ENCODE measurements around the gene IL12B. TPM values are rescaled to one million over a fixed set of nuclear protein-coding genes. Genes with fewer than 3 reads are reported as not detected.

IL12B gene
- total and polyA plus RNA-seq, 5 donors: not detected

DNA sequence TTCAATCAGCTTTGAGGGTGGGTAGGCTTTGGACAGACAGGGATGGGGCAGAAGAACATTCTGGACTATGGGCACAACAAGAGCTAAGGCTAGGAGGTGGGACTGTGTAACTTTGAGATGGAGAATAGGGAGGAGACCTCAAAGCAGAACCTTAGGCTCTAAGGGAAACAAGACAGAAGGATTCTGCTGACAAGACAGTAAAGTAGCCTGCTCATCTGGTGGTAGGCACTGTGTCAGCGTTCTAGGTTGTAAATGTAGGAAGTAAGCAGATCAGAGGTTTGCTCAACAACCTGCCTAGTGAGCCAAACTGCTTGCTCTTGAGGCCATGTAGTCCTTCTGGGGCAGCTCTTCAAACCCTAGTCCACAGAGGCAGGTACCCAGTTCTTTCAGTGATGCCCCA is 15.0 kb upstream of the IL12B start:
- DNase-seq (no peak), ATAC-seq (peak; percentile 35 to 60)
- H3K9me3 ChIP-seq (ENCODE audit: control insufficient read depth, low read length): peaks cover 3% of the 10 kb centered on the region
- H3K27me3 ChIP-seq (ENCODE audit: control insufficient read depth, insufficient read depth): no peaks in the 10 kb centered on the region
- no peak overlapping the region for H3K27ac ChIP-seq (ENCODE audit: low read length)
- H3K4me1 ChIP-seq (ENCODE audit: control insufficient read depth, insufficient read depth, low read length): peaks cover 3% of the 10 kb centered on the region
- intact Hi-C loops (cut with DNase I): no loop called here
- 0% methylated on average over 1 of the region's 1 CpG for whole genome bisulfite sequencing
- no peak overlapping the region for H3K4me3 ChIP-seq (ENCODE audit: low read length)

DNA sequence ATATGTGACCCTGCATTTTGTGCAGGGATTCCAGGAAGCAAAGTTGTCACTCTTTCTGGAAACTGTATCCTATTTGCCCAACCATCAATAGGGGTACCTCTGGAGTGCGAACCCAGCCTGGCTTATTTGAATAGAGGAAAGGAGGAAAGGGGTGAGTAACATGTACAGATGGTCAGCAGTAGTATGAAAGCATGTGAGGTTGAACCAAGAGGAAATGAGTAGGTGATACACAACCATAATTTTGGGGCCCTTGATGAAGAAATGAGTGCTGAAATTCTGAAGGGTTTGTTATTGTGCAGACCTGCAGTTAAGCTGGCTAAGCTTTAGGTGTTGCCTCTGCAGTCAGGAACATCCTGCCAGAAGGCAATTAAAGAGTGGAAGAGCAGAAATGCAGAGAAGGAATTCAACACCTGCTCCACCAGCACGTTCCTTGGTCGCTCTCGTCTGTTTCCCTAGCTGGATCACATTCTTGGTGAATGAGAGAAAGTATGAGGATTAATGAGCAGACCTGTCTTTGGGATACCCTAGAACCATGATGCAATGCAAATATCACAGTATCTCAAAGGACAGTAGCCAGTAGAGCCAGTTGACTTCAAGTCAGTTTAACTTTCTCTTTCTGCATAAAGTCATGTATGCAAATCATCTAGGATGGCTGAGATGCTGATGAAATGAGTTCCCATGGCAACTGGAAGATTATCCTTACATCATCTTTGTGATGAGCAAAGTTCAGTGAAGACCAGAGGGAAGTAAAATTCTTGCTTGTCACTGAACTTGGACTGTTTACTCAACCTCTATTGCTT is 13.2 kb upstream of the IL12B start:
- Histone ChIP-seq H3K27ac (ENCODE audit: low read length) (no peak overlapping the region), H3K4me3 (ENCODE audit: low read length) (no peak overlapping the region), H3K4me1 (ENCODE audit: control insufficient read depth, insufficient read depth, low read length) (peaks cover 3% of the 10 kb centered on the region), H3K27me3 (ENCODE audit: control insufficient read depth, insufficient read depth) (no peaks in the 10 kb centered on the region), H3K9me3 (ENCODE audit: control insufficient read depth, low read length) (peaks cover 3% of the 10 kb centered on the region)
- intact Hi-C loops (cut with DNase I): no loop called here
- 72% methylated on average over 4 of the region's 4 CpGs for WGBS
- DNase-seq (no peak), ATAC-seq (no peak)

DNA sequence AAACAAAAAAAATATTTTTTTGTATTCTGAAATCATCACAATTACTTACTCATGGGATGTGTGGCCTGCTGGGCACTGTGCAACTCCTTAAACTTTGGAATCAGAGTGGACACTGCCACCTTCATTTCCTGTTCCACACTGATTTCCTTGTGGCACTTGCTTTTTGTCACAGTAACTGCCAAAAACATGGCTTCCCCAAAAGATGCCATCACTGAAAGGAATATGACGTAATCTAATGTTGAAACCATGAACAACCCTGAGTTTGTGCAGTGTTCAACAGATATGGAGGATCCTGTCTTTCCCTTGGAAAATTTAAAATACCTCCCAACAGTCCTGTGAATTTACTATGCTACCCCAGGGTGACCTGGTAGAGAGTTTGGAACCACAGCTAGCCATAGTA is 12.6 kb upstream of the IL12B start:
- ATAC-seq: no peak
- peaks cover 4% of the 10 kb centered on the region for H3K4me1 ChIP-seq (ENCODE audit: control insufficient read depth, insufficient read depth, low read length)
- WGBS: 91% methylated on average over 1 of the region's 1 CpG
- no peak for DNase-seq
- no peak overlapping the region for H3K4me3 ChIP-seq (ENCODE audit: low read length)
- intact Hi-C loops (cut with DNase I): no loop called here
- H3K9me3 ChIP-seq (ENCODE audit: control insufficient read depth, low read length): peaks cover 3% of the 10 kb centered on the region
- no peaks in the 10 kb centered on the region for H3K27me3 ChIP-seq (ENCODE audit: control insufficient read depth, insufficient read depth)
- H3K27ac ChIP-seq (ENCODE audit: low read length): no peak overlapping the region

DNA sequence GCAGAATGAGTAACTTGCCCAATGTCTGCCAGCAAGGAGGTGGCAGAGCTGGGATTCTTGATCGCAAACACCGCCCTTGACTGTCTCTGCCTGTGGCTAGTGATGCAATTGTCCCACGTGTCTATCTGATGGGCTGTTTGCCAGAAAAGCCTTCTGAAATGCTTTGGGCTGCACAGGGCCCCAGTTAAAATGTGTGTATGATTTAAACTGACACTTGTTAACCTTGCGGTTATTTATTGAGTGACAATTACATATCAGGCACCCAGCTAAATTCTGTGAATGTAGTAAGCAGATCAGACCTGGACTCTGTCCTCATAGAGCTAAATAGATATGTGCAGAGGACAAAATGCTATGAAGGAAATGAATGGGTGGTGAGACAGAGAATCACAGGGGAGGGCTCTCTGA is 11.6 kb upstream of the IL12B start:
- intact Hi-C loops (cut with DNase I): no loop called here
- Histone ChIP-seq H3K27ac (ENCODE audit: low read length) (peak overlapping the region; percentile 53), H3K4me3 (ENCODE audit: low read length) (no peak overlapping the region), H3K4me1 (ENCODE audit: control insufficient read depth, insufficient read depth, low read length) (peaks cover 6% of the 10 kb centered on the region), H3K27me3 (ENCODE audit: control insufficient read depth, insufficient read depth) (no peaks in the 10 kb centered on the region), H3K9me3 (ENCODE audit: control insufficient read depth, low read length) (peaks cover 3% of the 10 kb centered on the region)
- 23% methylated on average over 4 of the region's 4 CpGs for WGBS
- DNase-seq (peak; percentile 49 to 70 (median 69)), ATAC-seq (peak; percentile 80 to 82)

DNA sequence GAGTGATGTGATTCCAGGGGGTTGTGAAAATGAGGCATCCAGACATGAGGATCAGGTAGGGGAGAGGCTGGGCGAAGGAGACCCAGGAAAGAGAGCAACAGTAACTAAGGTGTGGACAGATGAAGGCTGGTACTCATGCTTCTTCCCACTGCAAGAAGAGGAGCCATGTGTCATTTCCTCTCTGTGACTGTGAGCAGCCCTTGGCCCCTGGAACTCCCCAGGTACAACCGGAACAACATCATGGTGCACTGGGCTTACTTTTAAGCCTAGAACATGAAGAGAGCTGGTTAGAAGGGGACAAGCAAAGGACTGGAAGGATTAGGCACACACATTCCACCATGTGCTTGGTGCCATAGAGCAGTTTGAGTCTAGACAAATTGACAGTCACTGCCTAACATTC is 10.9 kb upstream of the IL12B start:
- ATAC-seq (no peak), DNase-seq (no peak)
- intact Hi-C loops (cut with DNase I): no loop called here
- peaks cover 6% of the 10 kb centered on the region for H3K4me1 ChIP-seq (ENCODE audit: control insufficient read depth, insufficient read depth, low read length)
- WGBS: 90% methylated on average over 2 of the region's 2 CpGs
- no peaks in the 10 kb centered on the region for H3K27me3 ChIP-seq (ENCODE audit: control insufficient read depth, insufficient read depth)
- no peak overlapping the region for H3K27ac ChIP-seq (ENCODE audit: low read length)
- no peak overlapping the region for H3K4me3 ChIP-seq (ENCODE audit: low read length)
- peaks cover 3% of the 10 kb centered on the region for H3K9me3 ChIP-seq (ENCODE audit: control insufficient read depth, low read length)

DNA sequence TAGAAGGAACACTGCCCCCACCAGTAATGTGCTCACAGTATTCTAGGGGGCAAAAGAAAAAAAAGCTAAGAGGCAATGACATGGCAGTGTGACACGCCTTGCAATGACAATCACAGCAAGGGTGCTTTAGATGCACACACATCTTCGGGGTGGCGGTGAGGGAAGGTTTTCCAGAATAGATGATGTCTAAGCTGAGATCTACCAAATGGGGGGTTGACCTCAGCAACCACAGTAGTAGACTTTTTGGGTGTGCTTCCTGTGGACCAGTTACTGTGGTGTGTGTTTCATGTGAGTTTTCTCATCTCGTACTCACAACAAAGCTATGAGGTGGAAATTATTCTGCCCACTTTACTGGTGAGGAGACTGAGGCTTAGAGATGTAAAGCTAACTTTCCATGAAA is 10.2 kb upstream of the IL12B start:
- intact Hi-C loops (cut with DNase I): no loop called here
- ATAC-seq (no peak), DNase-seq (no peak)
- no peak overlapping the region for H3K4me3 ChIP-seq (ENCODE audit: low read length)
- H3K4me1 ChIP-seq (ENCODE audit: control insufficient read depth, insufficient read depth, low read length): peaks cover 6% of the 10 kb centered on the region
- 92% methylated on average over 4 of the region's 4 CpGs for WGBS
- H3K9me3 ChIP-seq (ENCODE audit: control insufficient read depth, low read length): peaks cover 3% of the 10 kb centered on the region
- H3K27ac ChIP-seq (ENCODE audit: low read length): no peak overlapping the region
- H3K27me3 ChIP-seq (ENCODE audit: control insufficient read depth, insufficient read depth): no peaks in the 10 kb centered on the region

DNA sequence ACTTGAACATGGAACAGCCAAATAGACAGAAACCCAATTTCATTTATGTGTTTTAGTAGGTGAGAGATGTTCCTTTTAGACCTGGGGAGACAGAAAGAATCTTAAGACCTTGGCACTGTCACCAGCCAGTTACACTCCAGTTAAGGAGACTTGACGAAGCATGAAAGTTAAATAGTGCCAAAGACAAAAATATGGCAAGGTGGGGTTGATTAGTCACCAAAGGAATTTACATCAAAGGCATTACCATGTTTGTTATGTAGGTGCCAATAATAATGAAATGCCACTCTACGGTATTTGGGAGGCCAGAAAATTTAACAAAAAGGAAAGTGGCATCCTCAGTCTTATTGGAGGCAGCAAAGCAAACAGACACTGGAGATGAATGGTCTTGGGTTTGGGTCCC is 9.2 kb upstream of the IL12B start:
- ATAC-seq (no peak), DNase-seq (no peak)
- intact Hi-C loops (cut with DNase I): no loop called here
- Histone ChIP-seq H3K9me3 (ENCODE audit: control insufficient read depth, low read length) (peaks cover 2% of the 10 kb centered on the region), H3K4me3 (ENCODE audit: low read length) (no peak overlapping the region), H3K27me3 (ENCODE audit: control insufficient read depth, insufficient read depth) (no peaks in the 10 kb centered on the region), H3K27ac (ENCODE audit: low read length) (no peak overlapping the region), H3K4me1 (ENCODE audit: control insufficient read depth, insufficient read depth, low read length) (peaks cover 6% of the 10 kb centered on the region)
- WGBS: 90% methylated on average over 2 of the region's 2 CpGs

DNA sequence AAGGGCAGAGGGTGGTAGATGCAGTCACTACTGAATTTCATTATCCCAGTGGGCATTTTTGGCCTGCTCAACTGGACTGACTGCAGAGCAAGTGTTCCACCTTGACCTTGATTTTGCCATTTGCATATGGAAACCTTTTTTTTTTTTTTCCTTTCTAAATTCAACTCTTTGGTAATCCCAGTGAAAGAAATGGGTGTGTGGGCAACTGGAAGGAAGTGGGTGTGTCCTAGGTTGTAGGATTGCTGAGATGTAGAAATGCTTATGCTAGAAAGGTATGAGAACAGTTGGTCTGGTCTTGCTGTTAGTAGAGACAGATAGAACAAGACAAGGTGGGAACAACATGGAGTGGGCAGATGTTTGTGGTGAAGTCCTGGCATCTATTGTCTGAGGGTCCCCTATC is 7.8 kb upstream of the IL12B start:
- DNase-seq (no peak), ATAC-seq (no peak)
- no peaks in the 10 kb centered on the region for H3K9me3 ChIP-seq (ENCODE audit: control insufficient read depth, low read length)
- no peaks in the 10 kb centered on the region for H3K27me3 ChIP-seq (ENCODE audit: control insufficient read depth, insufficient read depth)
- intact Hi-C loops (cut with DNase I): no loop called here
- H3K4me1 ChIP-seq (ENCODE audit: control insufficient read depth, insufficient read depth, low read length): peaks cover 6% of the 10 kb centered on the region
- no peak overlapping the region for H3K27ac ChIP-seq (ENCODE audit: low read length)
- H3K4me3 ChIP-seq (ENCODE audit: low read length): no peak overlapping the region

DNA sequence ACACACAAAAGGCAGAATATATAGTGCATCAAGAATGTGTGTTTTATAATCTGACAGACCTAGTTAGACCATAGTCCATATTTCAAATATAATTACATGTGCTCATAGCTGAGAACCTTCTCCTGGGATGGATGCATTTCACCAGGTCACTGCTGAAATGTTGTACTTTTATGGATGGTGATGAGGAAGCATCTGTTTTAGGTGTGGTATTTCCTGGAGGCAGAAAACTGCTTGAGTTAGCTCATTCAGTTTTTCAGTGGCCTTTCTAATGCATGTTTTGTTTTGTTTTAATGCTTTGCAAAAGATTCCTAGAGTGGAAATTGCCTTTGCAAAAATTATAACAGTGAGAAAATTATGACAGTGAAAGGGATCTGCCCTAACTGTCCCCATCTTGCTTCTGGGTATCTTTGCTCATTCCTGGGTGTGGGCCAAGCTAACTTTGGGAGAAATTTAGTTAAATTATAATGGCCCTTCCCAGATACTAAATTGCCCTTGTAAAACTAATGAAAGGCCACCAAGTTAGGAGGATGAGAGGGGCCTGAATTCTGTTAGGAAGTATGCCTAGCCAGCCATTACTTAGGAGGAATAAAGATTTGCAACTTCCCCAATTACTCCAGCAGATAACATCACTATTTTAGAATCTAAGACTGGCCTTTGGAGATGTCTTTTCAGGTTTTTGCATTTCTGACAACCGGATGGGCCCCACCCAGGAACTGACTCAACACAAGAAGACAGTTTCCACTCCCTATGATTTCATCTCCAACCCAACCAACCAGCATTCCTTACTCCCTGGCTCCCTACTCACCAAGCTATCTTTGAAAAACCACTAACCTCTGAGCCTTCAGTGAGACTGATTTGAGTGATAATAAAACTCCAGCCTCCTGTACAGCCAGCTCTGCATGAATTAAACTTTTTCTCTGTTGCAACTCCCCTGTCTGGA is 7.0 kb upstream of the IL12B start:
- DNase-seq (peak in 1 of 3 donors; percentile 45), ATAC-seq (peak in 1 of 2 donors; percentile 52)
- no peaks in the 10 kb centered on the region for H3K9me3 ChIP-seq (ENCODE audit: control insufficient read depth, low read length)
- H3K27ac ChIP-seq (ENCODE audit: low read length): no peak overlapping the region
- peaks cover 6% of the 10 kb centered on the region for H3K4me1 ChIP-seq (ENCODE audit: control insufficient read depth, insufficient read depth, low read length)
- H3K27me3 ChIP-seq (ENCODE audit: control insufficient read depth, insufficient read depth): no peaks in the 10 kb centered on the region
- intact Hi-C loops (cut with DNase I): no loop called here
- WGBS: 39% methylated on average over 1 of the region's 1 CpG
- no peak overlapping the region for H3K4me3 ChIP-seq (ENCODE audit: low read length)

DNA sequence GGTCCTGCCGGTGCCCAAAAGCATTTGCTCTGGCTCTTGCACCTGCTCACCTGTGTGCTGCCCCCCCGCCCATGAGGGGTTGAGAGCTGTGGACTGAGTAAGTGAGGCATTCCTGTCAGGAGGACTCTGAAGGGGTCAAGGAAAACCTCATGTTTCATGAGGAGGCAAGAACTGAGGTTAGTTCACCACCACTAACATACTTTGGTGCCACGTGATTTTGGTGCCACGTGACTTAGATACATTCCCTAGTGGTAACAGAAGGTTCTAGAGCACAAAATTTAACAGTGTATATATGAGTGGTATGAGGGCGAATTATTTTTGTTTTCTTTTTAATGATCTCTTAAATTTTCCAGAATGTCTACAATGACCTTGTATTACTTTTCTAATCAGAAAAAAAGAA is 6.3 kb upstream of the IL12B start:
- Histone ChIP-seq H3K4me3 (ENCODE audit: low read length) (no peak overlapping the region), H3K27me3 (ENCODE audit: control insufficient read depth, insufficient read depth) (no peaks in the 10 kb centered on the region), H3K27ac (ENCODE audit: low read length) (no peak overlapping the region), H3K4me1 (ENCODE audit: control insufficient read depth, insufficient read depth, low read length) (peaks cover 4% of the 10 kb centered on the region), H3K9me3 (ENCODE audit: control insufficient read depth, low read length) (no peaks in the 10 kb centered on the region)
- ATAC-seq (no peak), DNase-seq (peak in 1 of 3 donors; percentile 40)
- intact Hi-C loops (cut with DNase I): no loop called here
- WGBS: 93% methylated on average over 5 of the region's 5 CpGs

DNA sequence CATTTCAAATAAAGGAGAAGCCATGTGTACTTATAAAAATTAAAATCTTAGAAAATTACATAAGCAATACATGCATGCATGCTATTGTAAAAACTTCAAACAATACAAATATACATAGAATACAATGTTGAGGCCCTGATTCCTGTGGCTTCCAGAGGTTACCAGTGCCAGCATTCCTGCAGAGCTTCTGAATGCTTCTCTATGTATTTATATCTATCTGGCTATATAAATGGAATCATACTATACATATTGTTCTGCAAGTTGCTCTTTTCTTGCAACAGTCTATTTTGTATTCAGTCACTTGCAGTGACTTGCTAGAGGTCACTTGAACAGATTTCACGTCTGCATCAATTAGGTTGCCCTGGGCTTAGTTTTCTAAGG is 3.2 kb upstream of the IL12B start:
- intact Hi-C loops (cut with DNase I): loop anchor here in 1 of 4 donors (5.0 kb wide), 1 partner anchor 654 kb away; no protein-coding TSS in a partner anchor
- H3K9me3 ChIP-seq (ENCODE audit: control insufficient read depth, low read length): no peaks in the 10 kb centered on the region
- ATAC-seq: no peak

More for the DNA sequence above, 3.2 kb upstream of the IL12B start:
- WGBS: 73% methylated on average over 1 of the region's 1 CpG
- Histone ChIP-seq H3K4me3 (ENCODE audit: low read length) (no peak overlapping the region), H3K27ac (ENCODE audit: low read length) (no peak overlapping the region), H3K4me1 (ENCODE audit: control insufficient read depth, insufficient read depth, low read length) (peaks cover 4% of the 10 kb centered on the region), H3K27me3 (ENCODE audit: control insufficient read depth, insufficient read depth) (no peaks in the 10 kb centered on the region)
- DNase-seq: no peak

Measured in right cardiac atrium (tissue), 5 donors.